Tibial nerve (tissue), 3 donors: ENCODE results near the gene SECTM1.

Experiments used
- CTCF ChIP-seq, 5 experiments: fragments of 200-600 bp in 3 of 5; fragments of 450-650 bp in 2 of 5; sonication (generic) in 3 of 5; IDR thresholded peaks; one replicate each; pipeline ENCODE4 v1.5.1; 2016 to 2019; ENCODE audit warnings: antibody characterized with exemption in 5 of 5, mild to moderate bottlenecking in 3 of 5, moderate library complexity in 2 of 5
- POLR2A ChIP-seq, 2 donors: fragments of 450-650 bp; IDR thresholded peaks; one replicate each; pipeline ENCODE4 v1.6.1; 2017; ENCODE audit warnings: antibody characterized with exemption in 2 of 2, mild to moderate bottlenecking in 2 of 2, moderate library complexity in 2 of 2

- no peak for TF ChIP-seq CTCF (IDR thresholded peaks at IDR 0.05)
- no peak for TF ChIP-seq POLR2A (IDR thresholded peaks at IDR 0.05)
Measured at GRCh38 chr17:82302568-82302963, 31.0 kb downstream of the SECTM1 start.
